ENCODE results near the gene CRYAA.

The CRYAA gene

GRCh38 chr21:43189936-43190335 lies 21.1 kb downstream of the CRYAA start:
- DNase-seq (ENCODE audit: low spot score in 2 of 2) (peak in 1 of 2 donors; percentile 8), ATAC-seq (ENCODE audit: low read depth) (no peak)
- Mint-ChIP-seq H3K9me3 (no peaks in the 10 kb centered on the region), H3K36me3 (peaks cover 4% of the 10 kb centered on the region), H3K27me3 (peaks cover 13% of the 10 kb centered on the region), H3K4me3 (no peak overlapping the region), H3K27ac (no peak overlapping the region), H3K4me1 (peaks cover 33% of the 10 kb centered on the region)

DNA sequence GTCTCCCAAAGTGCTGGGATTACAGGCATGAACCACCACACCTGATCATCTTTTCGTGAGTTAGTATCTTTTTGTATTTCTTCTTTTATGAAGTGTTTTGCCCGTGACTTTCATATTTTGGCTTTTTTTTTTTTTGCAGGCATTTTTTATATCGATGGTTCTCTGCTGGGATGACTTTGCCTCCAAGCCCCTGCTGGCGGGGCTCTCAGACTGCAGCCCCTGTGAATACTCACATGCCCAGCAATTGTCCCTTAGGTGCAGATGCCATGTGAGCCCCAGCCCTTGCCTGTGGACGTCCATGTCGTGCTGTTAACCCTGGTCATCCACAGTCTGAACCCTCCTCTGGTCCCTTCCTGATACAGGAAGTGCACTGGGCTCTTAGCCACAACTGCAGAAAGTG lies 21.7 kb downstream of the CRYAA start:
- peaks cover 34% of the 10 kb centered on the region for H3K4me1 Mint-ChIP-seq
- peaks cover 4% of the 10 kb centered on the region for H3K36me3 Mint-ChIP-seq
- DNase-seq (ENCODE audit: low spot score in 2 of 2) (peak in 1 of 2 donors; percentile 1), ATAC-seq (ENCODE audit: low read depth) (no peak)
- no peak overlapping the region for H3K4me3 Mint-ChIP-seq
- H3K9me3 Mint-ChIP-seq = no peaks in the 10 kb centered on the region
- H3K27me3 Mint-ChIP-seq = peaks cover 18% of the 10 kb centered on the region
- no peak overlapping the region for H3K27ac Mint-ChIP-seq

- Mint-ChIP-seq H3K27me3 (peaks cover 19% of the 10 kb centered on the region), H3K9me3 (no peaks in the 10 kb centered on the region)
- no peak for ATAC-seq (ENCODE audit: low read depth)
These were observed 22.1 kb downstream of the CRYAA start for GRCh38 chr21:43190951-43191350.

DNA sequence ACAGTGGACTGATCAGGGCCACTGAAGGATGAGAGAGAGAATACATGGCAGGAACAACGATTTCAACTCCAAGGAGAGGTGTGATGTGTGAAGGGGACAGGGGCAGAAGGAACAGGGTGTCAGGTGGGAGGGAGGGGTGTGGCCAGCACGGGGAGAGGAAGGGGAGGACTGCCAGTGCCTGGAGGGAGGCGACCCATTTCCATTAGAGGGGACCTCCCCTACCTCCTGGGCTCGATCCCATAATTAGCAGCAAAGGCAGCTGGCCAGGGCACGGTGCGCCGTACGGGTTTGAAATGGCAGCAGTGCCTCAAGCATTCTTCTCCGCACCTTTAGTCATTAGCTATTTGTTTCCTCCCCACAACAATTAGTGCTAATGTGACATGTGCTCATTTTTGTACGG lies 22.7 kb downstream of the CRYAA start:
- peak in 1 of 2 donors; percentile 8 for DNase-seq (ENCODE audit: low spot score in 2 of 2)
- Mint-ChIP-seq H3K4me3 (no peak overlapping the region), H3K9me3 (no peaks in the 10 kb centered on the region), H3K27me3 (peaks cover 19% of the 10 kb centered on the region), H3K36me3 (peaks cover 4% of the 10 kb centered on the region), H3K27ac (no peak overlapping the region), H3K4me1 (peaks cover 35% of the 10 kb centered on the region)
- no peak for ATAC-seq (ENCODE audit: low read depth)

More at GRCh38 chr21:43190951-43191350, 22.1 kb downstream of the CRYAA start:
- H3K4me1 Mint-ChIP-seq = peaks cover 35% of the 10 kb centered on the region
- no peak overlapping the region for H3K4me3 Mint-ChIP-seq
- H3K27ac Mint-ChIP-seq = no peak overlapping the region
- peaks cover 4% of the 10 kb centered on the region for H3K36me3 Mint-ChIP-seq
- peak in 1 of 2 donors; percentile 9 for DNase-seq (ENCODE audit: low spot score in 2 of 2)

DNA sequence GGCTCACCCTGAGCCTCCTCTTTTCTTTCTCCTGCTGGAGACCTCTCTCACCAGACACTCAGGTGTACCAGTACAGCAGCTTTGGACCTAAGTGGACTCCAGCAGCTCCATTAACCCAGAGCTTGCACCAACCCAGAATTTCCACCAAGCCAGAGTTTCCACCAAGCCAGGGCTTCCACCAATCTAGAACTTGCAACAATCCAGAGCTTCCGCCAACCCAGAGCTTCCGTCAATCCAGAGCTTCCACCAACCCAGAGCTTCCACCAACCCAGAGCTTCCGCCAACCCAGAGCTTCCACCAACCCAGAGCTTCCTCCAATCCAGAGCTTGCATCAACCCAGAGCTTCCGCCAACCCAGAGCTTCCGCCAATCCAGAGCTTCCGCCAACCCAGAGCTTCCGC lies 23.2 kb downstream of the CRYAA start:
- peaks cover 19% of the 10 kb centered on the region for H3K27me3 Mint-ChIP-seq
- DNase-seq (ENCODE audit: low spot score in 2 of 2) (no peak), ATAC-seq (ENCODE audit: low read depth) (no peak)
- peaks cover 35% of the 10 kb centered on the region for H3K4me1 Mint-ChIP-seq
- H3K4me3 Mint-ChIP-seq = no peak overlapping the region
- no peak overlapping the region for H3K27ac Mint-ChIP-seq
- H3K9me3 Mint-ChIP-seq = no peaks in the 10 kb centered on the region
- peaks cover 4% of the 10 kb centered on the region for H3K36me3 Mint-ChIP-seq

DNA sequence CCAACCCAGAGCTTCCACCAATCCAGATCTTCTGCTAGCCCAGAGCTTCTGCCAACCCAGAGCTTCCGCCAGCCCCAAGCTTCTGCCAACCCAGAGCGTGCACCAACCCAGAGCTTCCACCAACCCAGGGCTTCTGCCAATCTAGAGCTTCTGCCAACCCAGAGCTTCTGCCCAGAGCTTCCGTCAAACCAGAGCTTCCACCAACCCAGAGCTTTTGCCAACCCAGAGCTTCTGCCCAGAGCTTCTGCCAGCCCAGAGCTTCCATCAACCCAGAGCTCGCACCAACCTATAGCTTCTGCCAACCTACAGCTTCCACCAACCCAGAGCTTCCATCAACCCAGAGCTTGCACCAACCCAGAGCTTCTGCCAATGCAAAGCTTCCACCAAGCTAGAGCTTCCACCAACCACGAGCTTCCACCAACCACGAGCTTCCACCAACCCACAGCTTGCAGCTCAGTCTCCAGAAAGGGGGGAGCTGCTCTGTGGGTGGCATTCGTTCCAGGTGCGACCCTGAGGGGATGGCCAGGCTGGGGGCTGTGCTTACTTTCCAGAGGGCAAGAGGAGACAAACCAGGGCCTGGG lies 23.8 kb downstream of the CRYAA start:
- DNase-seq (ENCODE audit: low spot score in 2 of 2) (peak in 1 of 2 donors; percentile 5), ATAC-seq (ENCODE audit: low read depth) (no peak)
- H3K27me3 Mint-ChIP-seq = peaks cover 19% of the 10 kb centered on the region
- H3K4me1 Mint-ChIP-seq = peaks cover 33% of the 10 kb centered on the region
- H3K9me3 Mint-ChIP-seq = peaks cover 3% of the 10 kb centered on the region
- H3K4me3 Mint-ChIP-seq = no peak overlapping the region
- peak overlapping the region; percentile 26 for H3K27ac Mint-ChIP-seq
- peaks cover 4% of the 10 kb centered on the region for H3K36me3 Mint-ChIP-seq

- H3K27me3 Mint-ChIP-seq = peaks cover 19% of the 10 kb centered on the region
- DNase-seq (ENCODE audit: low spot score in 2 of 2) = no peak
- ATAC-seq (ENCODE audit: low read depth) = no peak
- H3K27ac Mint-ChIP-seq = peak overlapping the region; percentile 26
- H3K4me1 Mint-ChIP-seq = peaks cover 30% of the 10 kb centered on the region
- peaks cover 4% of the 10 kb centered on the region for H3K9me3 Mint-ChIP-seq
- H3K4me3 Mint-ChIP-seq = no peak overlapping the region
- H3K36me3 Mint-ChIP-seq = peaks cover 5% of the 10 kb centered on the region
These were observed 24.4 kb downstream of the CRYAA start for GRCh38 chr21:43193088-43193650.

DNA sequence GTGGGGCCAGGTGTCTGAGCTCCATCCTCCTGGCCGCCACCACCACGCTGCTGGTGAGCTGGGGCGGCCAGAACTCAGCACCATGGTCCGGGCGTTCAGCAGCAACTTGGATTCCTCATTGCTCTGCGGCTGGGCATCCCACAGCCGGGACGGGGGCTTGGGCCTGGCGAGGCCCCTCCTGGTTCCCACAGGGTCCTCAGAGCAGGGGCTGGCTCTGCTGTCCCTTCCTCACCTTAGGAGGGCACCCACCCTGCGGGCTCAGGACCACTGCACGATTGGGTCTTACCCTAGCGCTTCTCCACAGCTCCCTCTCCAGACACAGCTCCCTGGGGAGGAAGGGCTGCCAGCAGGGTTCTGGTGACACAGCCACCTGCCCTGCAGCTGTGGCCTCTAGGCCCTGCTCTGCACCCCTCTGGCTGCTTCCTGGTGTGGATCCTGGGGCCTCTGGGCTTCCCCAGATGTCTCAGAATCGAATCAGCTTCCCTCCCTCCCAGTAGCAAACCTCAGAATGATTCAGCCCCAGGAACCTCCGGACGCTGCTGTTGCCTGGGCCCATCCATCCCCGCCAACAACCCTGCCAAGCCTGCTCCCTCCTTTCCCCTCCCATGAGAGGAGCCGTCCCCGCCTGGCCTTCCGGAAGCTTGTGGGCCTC lies 25.0 kb downstream of the CRYAA start:
- Mint-ChIP-seq H3K9me3 (peaks cover 8% of the 10 kb centered on the region), H3K4me3 (no peak overlapping the region), H3K4me1 (peaks cover 25% of the 10 kb centered on the region), H3K36me3 (peaks cover 8% of the 10 kb centered on the region), H3K27me3 (peaks cover 19% of the 10 kb centered on the region), H3K27ac (no peak overlapping the region)
- ATAC-seq (ENCODE audit: low read depth) (peak; percentile 27), DNase-seq (ENCODE audit: low spot score in 2 of 2) (peak in 1 of 2 donors; percentile 9)

DNA sequence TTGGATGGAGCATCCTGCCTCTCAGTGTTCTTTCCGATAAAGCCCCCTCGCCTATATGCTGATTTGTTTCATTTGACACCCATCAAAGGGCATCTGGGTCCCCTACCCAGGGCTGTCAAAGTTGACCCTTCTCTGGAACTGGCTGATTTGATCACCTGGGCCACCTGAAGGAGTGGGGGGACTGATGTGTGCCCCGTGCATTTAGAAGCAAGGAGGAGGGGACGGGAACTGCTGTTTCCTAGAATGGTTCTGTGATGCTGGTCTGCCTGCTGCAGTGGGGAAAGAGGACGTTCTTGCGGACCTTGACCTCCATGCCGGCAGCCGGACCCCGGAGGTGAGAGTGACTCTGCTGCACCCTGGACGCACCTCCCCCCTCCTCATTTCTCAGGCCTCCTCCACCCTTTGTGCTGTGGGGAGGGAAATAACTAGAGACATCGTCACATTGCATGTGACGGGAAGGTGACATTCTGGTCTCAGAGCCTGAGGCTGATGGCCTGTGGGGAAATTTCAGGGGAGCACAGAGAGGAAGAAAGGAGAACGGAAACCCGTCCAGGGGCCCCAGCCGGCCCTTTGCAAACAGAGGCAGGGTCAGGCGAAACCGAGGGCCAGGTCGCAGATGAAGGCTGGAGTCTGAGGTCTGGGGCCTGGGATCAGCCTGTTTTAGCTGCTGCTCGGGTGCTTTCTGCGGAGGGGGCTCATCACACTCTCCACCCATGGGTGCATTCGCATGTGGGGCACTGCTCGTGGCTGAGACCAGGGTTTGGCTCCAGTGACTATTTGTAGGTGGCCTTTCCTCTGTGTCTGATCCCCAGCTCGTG lies 25.7 kb downstream of the CRYAA start:
- Mint-ChIP-seq H3K4me3 (no peak overlapping the region), H3K4me1 (peaks cover 24% of the 10 kb centered on the region), H3K9me3 (peaks cover 10% of the 10 kb centered on the region), H3K27ac (no peak overlapping the region), H3K27me3 (peaks cover 19% of the 10 kb centered on the region), H3K36me3 (peaks cover 8% of the 10 kb centered on the region)
- ATAC-seq (ENCODE audit: low read depth) = no peak
- DNase-seq (ENCODE audit: low spot score in 2 of 2) = peak in 1 of 2 donors; percentile 9

GRCh38 chr21:43195121-43196021 lies 26.6 kb downstream of the CRYAA start:
- Mint-ChIP-seq H3K27ac (no peak overlapping the region), H3K27me3 (peaks cover 19% of the 10 kb centered on the region), H3K9me3 (peaks cover 10% of the 10 kb centered on the region), H3K36me3 (peaks cover 8% of the 10 kb centered on the region), H3K4me3 (no peak overlapping the region), H3K4me1 (peaks cover 18% of the 10 kb centered on the region)
- ATAC-seq (ENCODE audit: low read depth) = no peak
- peak in 1 of 2 donors; percentile 8 for DNase-seq (ENCODE audit: low spot score in 2 of 2)

GRCh38 chr21:43196826-43197225 lies 28.0 kb downstream of the CRYAA start:
- ATAC-seq (ENCODE audit: low read depth) = no peak

GRCh38 chr21:43198376-43198775 lies 29.6 kb downstream of the CRYAA start:
- peaks cover 16% of the 10 kb centered on the region for H3K9me3 Mint-ChIP-seq
- H3K4me3 Mint-ChIP-seq = no peak overlapping the region
- no peak overlapping the region for H3K27ac Mint-ChIP-seq
- ATAC-seq (ENCODE audit: low read depth) (no peak), DNase-seq (ENCODE audit: low spot score in 2 of 2) (no peak)
- H3K27me3 Mint-ChIP-seq = peaks cover 11% of the 10 kb centered on the region
- peaks cover 9% of the 10 kb centered on the region for H3K4me1 Mint-ChIP-seq
- peaks cover 5% of the 10 kb centered on the region for H3K36me3 Mint-ChIP-seq

More at GRCh38 chr21:43196826-43197225, 28.0 kb downstream of the CRYAA start:
- Mint-ChIP-seq H3K9me3 (peaks cover 15% of the 10 kb centered on the region), H3K4me1 (peaks cover 16% of the 10 kb centered on the region), H3K27ac (no peak overlapping the region), H3K36me3 (peaks cover 8% of the 10 kb centered on the region), H3K4me3 (no peak overlapping the region), H3K27me3 (peaks cover 18% of the 10 kb centered on the region)
- peak in 1 of 2 donors; percentile 2 for DNase-seq (ENCODE audit: low spot score in 2 of 2)

GRCh38 chr21:43201491-43201890 lies 32.7 kb downstream of the CRYAA start:
- no peak for ATAC-seq (ENCODE audit: low read depth)
- Mint-ChIP-seq H3K36me3 (peaks cover 5% of the 10 kb centered on the region), H3K4me3 (no peak overlapping the region)

More at GRCh38 chr21:43201491-43201890, 32.7 kb downstream of the CRYAA start:
- H3K4me1 Mint-ChIP-seq = peaks cover 4% of the 10 kb centered on the region
- no peak overlapping the region for H3K27ac Mint-ChIP-seq
- DNase-seq (ENCODE audit: low spot score in 2 of 2) = no peak
- peaks cover 16% of the 10 kb centered on the region for H3K9me3 Mint-ChIP-seq
- H3K27me3 Mint-ChIP-seq = peaks cover 7% of the 10 kb centered on the region

All from memory B cell (primary cell).